GM18508 (cell line): ENCODE results near the gene RNF130.
"Not testable (repeated sequence)": the region's sequence is repeated elsewhere in the genome, so short reads cannot be mapped to it uniquely, and the experiment has no call there.

Experiments used
- ATAC-seq: cut with Tn5 transposase; IDR thresholded peaks from one replicate; pipeline ENCODE4 v1.9.1; 2021; ENCODE audit warnings: moderate number of reproducible peaks; ENCODE audit not compliant: insufficient read depth, unreplicated experiment

RNF130 gene

GRCh38 chr5:179990525-179990924 lies 81.0 kb downstream of the RNF130 start:
- ATAC-seq = not testable (repeated sequence)

GRCh38 chr5:179986328-179986727 lies 85.2 kb downstream of the RNF130 start:
- ATAC-seq = no peak

- ATAC-seq = no peak
Measured at GRCh38 chr5:179981636-179982035, 89.9 kb downstream of the RNF130 start.

- no peak for ATAC-seq
Measured at GRCh38 chr5:179980767-179981166, 90.8 kb downstream of the RNF130 start.

- ATAC-seq = no peak
Measured at GRCh38 chr5:179978792-179979191, 92.8 kb downstream of the RNF130 start.

GRCh38 chr5:179975713-179976134 lies 95.8 kb downstream of the RNF130 start:
- no peak for ATAC-seq

- no peak for ATAC-seq
Measured at GRCh38 chr5:179974946-179975712, 96.4 kb downstream of the RNF130 start.

- ATAC-seq = no peak
Measured at GRCh38 chr5:179974246-179974945, 97.2 kb downstream of the RNF130 start.

GRCh38 chr5:179973391-179973790 lies 98.2 kb downstream of the RNF130 start:
- ATAC-seq = no peak

- no peak for ATAC-seq
Measured at GRCh38 chr5:179969110-179969509, 102.4 kb downstream of the RNF130 start.

GRCh38 chr5:179967489-179967888 lies 104.1 kb downstream of the RNF130 start:
- no peak for ATAC-seq

GRCh38 chr5:179964015-179964414 lies 107.5 kb downstream of the RNF130 start:
- ATAC-seq = no peak

- no peak for ATAC-seq
Measured at GRCh38 chr5:179963375-179963774, 108.2 kb downstream of the RNF130 start.

- ATAC-seq = no peak
Measured at GRCh38 chr5:179960204-179960831, 111.2 kb downstream of the RNF130 start.

GRCh38 chr5:179959641-179960040 lies 111.9 kb downstream of the RNF130 start:
- no peak for ATAC-seq

GRCh38 chr5:179959118-179959517 lies 112.4 kb downstream of the RNF130 start:
- not testable (repeated sequence) for ATAC-seq

GRCh38 chr5:179955630-179956029 lies 115.9 kb downstream of the RNF130 start:
- no peak for ATAC-seq

- ATAC-seq = no peak
Measured at GRCh38 chr5:179955062-179955461, 116.5 kb downstream of the RNF130 start.

GRCh38 chr5:179954434-179954833 lies 117.1 kb downstream of the RNF130 start:
- ATAC-seq = no peak

- ATAC-seq = no peak
Measured at GRCh38 chr5:179953987-179954386, 117.6 kb downstream of the RNF130 start.

- no peak for ATAC-seq
Measured at GRCh38 chr5:179936976-179937681, 134.4 kb downstream of the RNF130 start.
